DND-41 (cell line): ENCODE results near the gene ZFHX3.

Source experiments
- ATAC-seq: fragments of 200-7000 bp; cut with Tn5 transposase; 3 replicates; pipeline ENCODE4 v1.9.1; 2021; ENCODE audit warnings: low read depth; ENCODE audit not compliant: insufficient read depth
- DNase-seq: peaks from one replicate; pipeline ENCODE4 v3.0.0-alpha.2; 2020
- H2AFZ ChIP-seq: 2 replicates; pipeline ENCODE4 v1.6.0; 2012; ENCODE audit warnings: low read depth, low read length
- H3K27ac ChIP-seq: 2 replicates; pipeline ENCODE4 v1.5.1; 2012; ENCODE audit warnings: low read length, inconsistent platforms
- H3K27me3 ChIP-seq: fragments of 200-600 bp; sonication (generic); 2 replicates; pipeline ENCODE4 v1.6.0; 2012; ENCODE audit warnings: low read length, mild to moderate bottlenecking, inconsistent platforms; ENCODE audit not compliant: insufficient read depth, poor library complexity
- H3K36me3 ChIP-seq: 2 replicates; pipeline ENCODE4 v1.5.1; 2012; ENCODE audit warnings: low read length, inconsistent platforms; ENCODE audit not compliant: insufficient read depth
- H3K4me1 ChIP-seq: 2 replicates; pipeline ENCODE4 v1.5.1; 2012; ENCODE audit warnings: mild to moderate bottlenecking, low read length; ENCODE audit not compliant: insufficient read depth
- H3K4me2 ChIP-seq: 2 replicates; pipeline ENCODE4 v1.6.0; 2012; ENCODE audit warnings: mild to moderate bottlenecking, moderate library complexity, low read length, inconsistent platforms; ENCODE audit not compliant: insufficient read depth
- H3K4me3 ChIP-seq, 2 experiments: fragments of 200-600 bp in 1 of 2; shearing (Covaris generic) in 1 of 2; 2 replicates each; pipeline ENCODE4 v1.5.1; 2012 to 2016; ENCODE audit warnings: inconsistent platforms in 2 of 2, low read length in 2 of 2, mild to moderate bottlenecking in 2 of 2, low read depth in 1 of 2, moderate library complexity in 1 of 2
- H3K79me2 ChIP-seq: 2 replicates; pipeline ENCODE4 v1.6.0; 2012; ENCODE audit warnings: low read length, inconsistent platforms; ENCODE audit not compliant: insufficient read depth
- H3K9ac ChIP-seq: 2 replicates; pipeline ENCODE4 v1.6.0; 2012; ENCODE audit warnings: low read depth, mild to moderate bottlenecking, inconsistent platforms, low read length, moderate library complexity
- H3K9me3 ChIP-seq: 2 replicates; pipeline ENCODE4 v1.5.1; 2012; ENCODE audit warnings: low read length, moderate library complexity, mild to moderate bottlenecking, inconsistent platforms; ENCODE audit not compliant: insufficient read depth, severe bottlenecking
- H4K20me1 ChIP-seq: 2 replicates; pipeline ENCODE4 v1.6.0; 2012; ENCODE audit warnings: low read length; ENCODE audit not compliant: insufficient read depth
- EZH2 ChIP-seq: IDR thresholded peaks from 3 replicates; pipeline ENCODE4 v1.6.1; 2012; ENCODE audit warnings: borderline replicate concordance, low read depth, mild to moderate bottlenecking, moderate library complexity, low read length, inconsistent platforms; ENCODE audit not compliant: severe bottlenecking
- TF ChIP-seq, protein P1 (sequence below): IDR thresholded peaks from 2 replicates; pipeline ENCODE4 v1.5.1; 2012; ENCODE audit warnings: borderline replicate concordance, low read length, moderate library complexity, mild to moderate bottlenecking; ENCODE audit not compliant: poor library complexity, severe bottlenecking; ENCODE audit errors: extremely low read depth

The ZFHX3 gene

DNA sequence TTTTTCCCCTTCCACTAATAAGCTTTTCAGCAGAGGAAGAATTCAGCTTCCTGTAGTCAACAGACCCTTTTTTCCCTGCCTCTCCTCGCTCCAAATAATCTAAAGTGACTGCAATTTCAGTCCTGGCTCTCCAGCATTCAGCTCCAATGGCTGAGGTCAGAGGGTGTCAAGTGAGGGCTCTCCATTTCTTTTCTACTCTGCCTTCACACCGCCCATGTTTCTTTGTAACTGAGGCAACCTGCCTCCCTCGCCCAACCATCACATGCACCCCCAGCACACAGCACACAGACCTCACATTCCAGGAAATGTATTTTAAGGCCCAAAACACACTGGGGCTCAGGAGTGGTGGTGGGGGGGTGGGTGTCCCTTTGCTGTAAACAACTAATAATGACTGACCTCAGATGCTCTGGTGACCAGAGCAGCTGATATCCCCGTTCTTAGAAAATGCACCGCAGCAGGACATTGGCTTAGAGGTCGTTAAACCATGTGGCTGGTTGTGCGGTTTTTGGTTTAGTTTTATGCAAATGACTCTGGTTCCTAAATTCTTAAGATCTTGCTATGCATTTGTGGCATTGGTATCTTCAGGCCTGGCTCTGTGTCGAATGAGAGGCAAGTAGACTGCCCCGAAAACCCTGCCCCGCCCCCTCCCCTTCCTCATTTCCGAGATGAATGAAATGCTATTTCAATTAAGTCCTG lies 203.6 kb downstream of the ZFHX3 start:
- TF ChIP-seq, protein P1, sequence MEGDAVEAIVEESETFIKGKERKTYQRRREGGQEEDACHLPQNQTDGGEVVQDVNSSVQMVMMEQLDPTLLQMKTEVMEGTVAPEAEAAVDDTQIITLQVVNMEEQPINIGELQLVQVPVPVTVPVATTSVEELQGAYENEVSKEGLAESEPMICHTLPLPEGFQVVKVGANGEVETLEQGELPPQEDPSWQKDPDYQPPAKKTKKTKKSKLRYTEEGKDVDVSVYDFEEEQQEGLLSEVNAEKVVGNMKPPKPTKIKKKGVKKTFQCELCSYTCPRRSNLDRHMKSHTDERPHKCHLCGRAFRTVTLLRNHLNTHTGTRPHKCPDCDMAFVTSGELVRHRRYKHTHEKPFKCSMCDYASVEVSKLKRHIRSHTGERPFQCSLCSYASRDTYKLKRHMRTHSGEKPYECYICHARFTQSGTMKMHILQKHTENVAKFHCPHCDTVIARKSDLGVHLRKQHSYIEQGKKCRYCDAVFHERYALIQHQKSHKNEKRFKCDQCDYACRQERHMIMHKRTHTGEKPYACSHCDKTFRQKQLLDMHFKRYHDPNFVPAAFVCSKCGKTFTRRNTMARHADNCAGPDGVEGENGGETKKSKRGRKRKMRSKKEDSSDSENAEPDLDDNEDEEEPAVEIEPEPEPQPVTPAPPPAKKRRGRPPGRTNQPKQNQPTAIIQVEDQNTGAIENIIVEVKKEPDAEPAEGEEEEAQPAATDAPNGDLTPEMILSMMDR: no peak
- TF ChIP-seq EZH2: no peak
- H3K9ac ChIP-seq: no peak overlapping the region
- H3K4me3 ChIP-seq: no peak overlapping the region
- no peak overlapping the region for H2AFZ ChIP-seq
- H3K4me1 ChIP-seq: peaks cover 26% of the 10 kb centered on the region
- H3K4me2 ChIP-seq: no peak overlapping the region
- H3K27me3 ChIP-seq: no peaks in the 10 kb centered on the region
- H3K36me3 ChIP-seq: no peaks in the 10 kb centered on the region
- ATAC-seq: peak; percentile 61; the same call in 2 of the 3 replicates
- no peaks in the 10 kb centered on the region for H4K20me1 ChIP-seq
- H3K27ac ChIP-seq: peak overlapping the region; percentile 36; the same call in 1 of the 2 replicates
- H3K9me3 ChIP-seq: no peaks in the 10 kb centered on the region
- H3K79me2 ChIP-seq: no peaks in the 10 kb centered on the region
- DNase-seq: peak; percentile 17

DNA sequence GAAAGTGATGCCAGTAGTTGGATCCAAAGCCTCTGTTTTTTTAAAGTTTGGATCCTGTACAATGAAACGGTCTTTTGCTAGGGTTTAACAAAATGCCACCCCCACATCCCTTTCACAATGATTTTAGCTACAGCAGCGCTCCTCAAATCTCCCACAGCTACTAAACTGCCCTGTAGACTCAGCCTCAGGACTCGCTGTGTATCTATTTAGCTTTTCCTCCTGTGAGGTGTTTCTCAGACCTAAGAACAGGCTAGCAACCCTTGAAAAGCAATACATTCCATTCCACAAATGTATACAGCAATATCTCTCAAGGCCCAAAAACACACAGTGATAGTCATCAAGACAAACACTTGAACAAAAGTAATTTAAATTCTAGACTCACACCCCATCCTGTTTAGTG lies 206.4 kb downstream of the ZFHX3 start:
- no peaks in the 10 kb centered on the region for H3K36me3 ChIP-seq
- no peaks in the 10 kb centered on the region for H4K20me1 ChIP-seq
- H3K79me2 ChIP-seq: no peaks in the 10 kb centered on the region
- no peak overlapping the region for H3K9ac ChIP-seq
- peaks cover 26% of the 10 kb centered on the region for H3K4me1 ChIP-seq
- no peak overlapping the region for H2AFZ ChIP-seq
- H3K27ac ChIP-seq: no peak overlapping the region
- H3K4me2 ChIP-seq: no peak overlapping the region
- ATAC-seq (no peak), DNase-seq (no peak)
- H3K9me3 ChIP-seq: no peaks in the 10 kb centered on the region
- no peaks in the 10 kb centered on the region for H3K27me3 ChIP-seq
- TF ChIP-seq, protein P1: no peak
- TF ChIP-seq EZH2: no peak
- H3K4me3 ChIP-seq: no peak overlapping the region

DNA sequence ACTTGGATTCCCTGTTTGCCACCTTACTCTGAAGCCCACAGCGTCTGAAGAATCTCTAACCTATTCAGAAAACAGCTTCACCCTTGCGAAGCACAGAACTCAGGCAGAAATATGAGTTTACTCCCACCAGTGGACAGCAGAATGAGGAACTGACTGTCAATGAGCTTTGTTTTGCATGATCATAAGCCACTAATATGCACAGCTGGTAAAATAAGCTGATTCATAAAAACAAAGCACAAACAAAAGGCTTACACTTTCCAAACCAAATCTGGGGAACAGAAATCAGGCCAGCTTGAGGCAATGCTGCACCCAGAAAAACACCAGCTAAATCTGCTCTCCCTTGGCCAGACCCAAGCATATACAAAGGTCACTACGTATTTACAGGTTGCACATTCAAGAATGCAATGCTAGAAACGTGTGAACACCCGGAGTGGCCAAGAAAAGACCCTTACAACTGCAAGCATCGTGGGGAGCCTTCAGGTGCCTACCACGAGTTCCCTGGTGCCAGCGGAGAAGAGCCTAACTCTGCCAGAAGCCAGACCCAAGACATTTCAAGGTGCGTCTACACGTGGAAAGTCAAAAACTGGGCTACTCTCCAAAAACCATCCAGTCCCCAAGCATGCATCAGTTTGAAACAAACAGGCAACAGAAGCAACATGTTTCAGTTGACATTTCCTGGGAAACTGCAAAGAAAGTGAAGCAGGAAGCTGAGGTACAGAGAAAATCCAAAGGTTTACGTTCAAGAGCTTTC lies 207.1 kb downstream of the ZFHX3 start:
- Histone ChIP-seq H3K9me3 (no peaks in the 10 kb centered on the region), H2AFZ (no peak overlapping the region), H3K4me1 (peaks cover 24% of the 10 kb centered on the region), H3K4me3 (no peak overlapping the region), H4K20me1 (no peaks in the 10 kb centered on the region), H3K4me2 (no peak overlapping the region), H3K9ac (no peak overlapping the region), H3K79me2 (no peaks in the 10 kb centered on the region), H3K27me3 (no peaks in the 10 kb centered on the region), H3K36me3 (no peaks in the 10 kb centered on the region), H3K27ac (no peak overlapping the region)
- TF ChIP-seq EZH2: no peak
- TF ChIP-seq, protein P1: no peak
- ATAC-seq (no peak), DNase-seq (no peak)
